DOHH2 (cell line): ENCODE data around the gene PDE4B.

Source experiments
- CTCF ChIP-seq: fragments of 200-600 bp; sonication (generic); IDR thresholded peaks from one replicate; pipeline ENCODE4 v1.5.1; 2014; ENCODE audit warnings: antibody characterized with exemption, mild to moderate bottlenecking, low read depth, low read length; ENCODE audit not compliant: poor library complexity, severe bottlenecking
- EZH2phosphoT487 ChIP-seq: fragments of 200-600 bp; sonication (generic); IDR thresholded peaks from 2 replicates; pipeline ENCODE4 v1.6.1; 2017; ENCODE audit warnings: borderline replicate concordance, mild to moderate bottlenecking, antibody characterized with exemption, low read length, moderate library complexity, mixed read lengths

GRCh38 chr1:66353257-66353656 lies 560.6 kb downstream of the PDE4B start:
- TF ChIP-seq CTCF (no peak), EZH2phosphoT487 (no peak)
